ENCODE measurements around the gene KLF17.

The KLF17 gene

DNA sequence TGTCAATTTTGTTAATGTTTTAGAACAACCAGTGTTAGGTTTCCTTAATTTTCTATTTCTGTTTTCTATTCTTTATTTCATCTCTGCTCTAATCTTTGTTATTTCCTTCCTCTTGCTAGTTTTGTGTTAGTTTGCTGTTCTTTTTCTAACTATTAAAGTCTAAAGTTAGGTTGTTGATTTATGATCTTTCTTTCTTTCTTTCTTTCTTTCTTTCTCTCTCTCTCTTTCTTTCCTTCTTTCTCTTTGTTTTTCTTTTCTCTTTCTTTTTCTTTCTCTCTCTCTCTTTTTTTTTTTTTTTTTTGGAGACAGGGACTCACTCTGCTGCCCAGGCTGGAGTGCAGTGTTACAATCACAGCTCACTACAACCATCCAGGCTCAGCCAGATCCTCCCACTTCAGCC, 40.2 kb downstream of the KLF17 start:
- DNase-seq: no peak

DNA sequence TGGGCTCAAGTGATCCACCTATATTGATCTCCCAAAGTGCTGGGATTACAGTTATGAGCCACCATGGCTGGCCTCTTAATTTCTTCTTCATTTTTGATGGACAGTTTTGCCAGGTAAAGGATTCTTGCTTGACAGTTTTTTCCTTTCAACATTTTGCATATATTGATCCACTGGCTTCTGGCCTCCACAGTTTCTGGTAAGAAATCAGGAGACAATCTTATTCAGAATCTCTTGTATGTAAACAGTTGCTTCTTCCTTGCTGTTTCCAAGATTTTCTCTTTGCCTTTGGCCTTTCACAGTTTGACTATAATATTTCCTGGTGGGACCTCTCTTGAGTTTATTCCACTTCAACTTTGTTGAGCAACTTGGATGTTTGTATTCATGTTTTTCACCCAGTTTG, 42.9 kb downstream of the KLF17 start:
- DNase-seq: no peak

GRCh38 chr1:44168520-44169098, 50.0 kb downstream of the KLF17 start:
- DNase-seq: peak; percentile 47

- no peak for DNase-seq
Observed at GRCh38 chr1:44170281-44170823, 51.7 kb downstream of the KLF17 start.

DNA sequence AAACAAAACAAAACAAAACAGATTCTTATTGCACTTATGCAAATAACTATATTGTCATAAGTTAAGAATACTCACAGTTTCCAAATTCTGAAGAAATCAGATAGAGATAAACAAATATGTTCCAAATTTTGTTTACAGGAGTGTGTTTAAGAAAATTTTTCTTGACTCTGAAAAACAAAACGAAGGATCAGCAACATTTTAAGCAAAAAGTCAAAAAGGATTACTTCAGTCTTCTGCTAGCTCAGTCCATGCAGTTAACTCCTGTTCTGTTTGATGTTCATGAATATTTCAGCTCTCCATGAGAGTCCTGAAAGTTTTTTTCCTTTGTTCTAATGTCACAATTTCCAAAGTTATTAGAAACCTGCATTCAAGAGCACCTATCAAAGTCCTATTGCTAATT, 56.0 kb downstream of the KLF17 start:
- DNase-seq: no peak

Data from activated CD4-positive, alpha-beta T cell treated with anti-CD3 and anti-CD28 coated beads, Interleukin-2, Interleukin-6, amounts not matched to agents 100 ng/mL and 50 ng/mL, durations not matched to agents 16 hours and 8 hours (primary cell).